ENCODE measurements around the gene CX3CR1. TPM values are rescaled to one million over a fixed set of nuclear protein-coding genes. Genes with fewer than 3 reads are reported as not detected.
"Not testable (repeated sequence)": the region's sequence is repeated elsewhere in the genome, so short reads cannot be mapped to it uniquely, and the experiment has no call there.

The CX3CR1 gene
- total and polyA plus RNA-seq, 8 donors: 0.08 to 13.0 (median 1.2) TPM

- Histone ChIP-seq H3K9me3 (no peaks in the 10 kb centered on the region), H3K27ac (no peak overlapping the region), H3K36me3 (no peaks in the 10 kb centered on the region), H3K4me1 (no peaks in the 10 kb centered on the region), H3K4me3 (no peak overlapping the region), H3K27me3 (no peaks in the 10 kb centered on the region)
- intact Hi-C loops (cut with DNase I): no loop called here
- TF ChIP-seq CTCF (IDR thresholded peaks at IDR 0.05): no peak
- FAIRE-seq: no peak
- 20 to 38% methylated on average over 3 of the region's 3 CpGs for WGBS, 2 donors
- DNase-seq: no peak
- no peak for ATAC-seq
Measured at GRCh38 chr3:39232859-39233258, 47.0 kb downstream of the CX3CR1 start.

GRCh38 chr3:39230453-39230852 is 49.4 kb downstream of the CX3CR1 start:
- no peak for TF ChIP-seq CTCF (IDR thresholded peaks at IDR 0.05)
- H3K4me3 ChIP-seq: no peak overlapping the region
- FAIRE-seq (no peak), DNase-seq (no peak), ATAC-seq (no peak)
- H3K36me3 ChIP-seq: no peaks in the 10 kb centered on the region
- no peaks in the 10 kb centered on the region for H3K27me3 ChIP-seq
- no peak overlapping the region for H3K27ac ChIP-seq
- 65 to 73% methylated on average over 1 of the region's 1 CpG for WGBS, 2 donors
- intact Hi-C loops (cut with DNase I): no loop called here
- no peaks in the 10 kb centered on the region for H3K4me1 ChIP-seq
- no peaks in the 10 kb centered on the region for H3K9me3 ChIP-seq

GRCh38 chr3:39228496-39228895 is 51.3 kb downstream of the CX3CR1 start:
- no peak for TF ChIP-seq CTCF (IDR thresholded peaks at IDR 0.05)
- DNase-seq (no peak), ATAC-seq (no peak), FAIRE-seq (no peak)
- Histone ChIP-seq H3K4me3 (no peak overlapping the region), H3K27me3 (no peaks in the 10 kb centered on the region), H3K36me3 (no peaks in the 10 kb centered on the region), H3K4me1 (no peaks in the 10 kb centered on the region), H3K9me3 (no peaks in the 10 kb centered on the region), H3K27ac (no peak overlapping the region)
- WGBS, 2 donors: 77 to 88% methylated on average over 3 of the region's 4 CpGs
- intact Hi-C loops (cut with DNase I): no loop called here

- H3K36me3 ChIP-seq; FAIRE-seq; H3K27me3 ChIP-seq; H3K4me1 ChIP-seq; H3K4me3 ChIP-seq; H3K9me3 ChIP-seq; H3K27ac ChIP-seq; DNase-seq; ATAC-seq; intact Hi-C loops (cut with DNase I): not testable (repeated sequence)
- WGBS, 2 donors: 92 to 95% methylated on average over 14 to 31 of the region's 32 CpGs
Measured at GRCh38 chr3:39227596-39227995, 52.2 kb downstream of the CX3CR1 start.

GRCh38 chr3:39226106-39226741 is 53.6 kb downstream of the CX3CR1 start:
- Histone ChIP-seq H3K27me3 (no peaks in the 10 kb centered on the region), H3K4me3 (no peak overlapping the region), H3K36me3 (no peaks in the 10 kb centered on the region), H3K27ac (no peak overlapping the region), H3K9me3 (no peaks in the 10 kb centered on the region), H3K4me1 (no peaks in the 10 kb centered on the region)
- ATAC-seq (no peak), DNase-seq (no peak), FAIRE-seq (no peak)
- TF ChIP-seq CTCF (IDR thresholded peaks at IDR 0.05): no peak
- intact Hi-C loops (cut with DNase I): no loop called here
- 58 to 59% methylated on average over 3 of the region's 3 CpGs for WGBS, 2 donors
